Thyroid gland (tissue), 4 donors: ENCODE data around the gene CRISPLD2. TPM values are rescaled to one million over a fixed set of nuclear protein-coding genes. Genes with fewer than 3 reads are reported as not detected.

Experiments used
- DNase-seq, 2 donors: peaks; one replicate each; pipeline ENCODE4 v3.0.0-alpha.2; 2019
- H3K27ac ChIP-seq, 3 donors: fragments of 200-600 bp; sonication (generic); 1 replicate in 2 of 3; 2 replicates in 1 of 3; pipeline ENCODE4 v1.5.1; 2016 to 2019; ENCODE audit warnings: mild to moderate bottlenecking in 1 of 3, moderate library complexity in 1 of 3
- H3K27me3 ChIP-seq: fragments of 200-600 bp; sonication (generic); one replicate; pipeline ENCODE4 v1.5.1; 2019
- H3K36me3 ChIP-seq, 2 donors: fragments of 200-600 bp; sonication (generic); one replicate each; pipeline ENCODE4 v1.5.1; 2016 to 2019
- H3K4me1 ChIP-seq, 2 donors: fragments of 200-600 bp; sonication (generic); one replicate each; pipeline ENCODE4 v1.5.1; 2017 to 2019
- H3K4me3 ChIP-seq, 3 donors: fragments of 200-600 bp; sonication (generic); replicated peaks in 1 of 3; 1 replicate in 2 of 3; 2 replicates in 1 of 3; pipeline ENCODE4 v1.5.1; 2016; ENCODE audit warnings: mild to moderate bottlenecking in 1 of 3
- H3K9me3 ChIP-seq: fragments of 200-600 bp; sonication (generic); one replicate; pipeline ENCODE4 v1.5.1; 2017
- POLR2A ChIP-seq, 2 donors: fragments of 450-650 bp; IDR thresholded peaks; one replicate each; pipeline ENCODE4 v1.6.1; 2017; ENCODE audit warnings: antibody characterized with exemption in 2 of 2, mild to moderate bottlenecking in 2 of 2, moderate library complexity in 1 of 2
- WGBS, 2 donors: methylation state at CpG; one replicate each; pipeline ENCODE4 v1.1.5; 2017; 5-methylcytosine and 5-hydroxymethylcytosine counted together
- intact Hi-C: fragments of 100-400 bp; cut with DNase I; formaldehyde crosslinking; loops from one replicate; pipeline ENCODE4 v1.15.1; 2023
- total RNA-seq, 4 donors: library from RNA; depleted of rRNA; stranded (reverse); fragments of >200 nt; gene quantifications; one replicate each; pipeline ENCODE4 v1.2.3, GENCODE V29; 2016
- TF ChIP-seq, protein P1 (sequence below), 6 experiments: fragments of 200-600 bp in 3 of 6; fragments of 450-650 bp in 3 of 6; sonication (generic) in 3 of 6; IDR thresholded peaks; one replicate each; pipeline ENCODE4 v1.5.1; 2016 to 2019; ENCODE audit warnings: antibody characterized with exemption in 6 of 6, mild to moderate bottlenecking in 2 of 6, inconsistent platforms in 1 of 6, moderate library complexity in 1 of 6

CRISPLD2 gene
- total RNA-seq, 4 donors from 2014 or later: 48.0 to 261 (median 108) TPM

DNA sequence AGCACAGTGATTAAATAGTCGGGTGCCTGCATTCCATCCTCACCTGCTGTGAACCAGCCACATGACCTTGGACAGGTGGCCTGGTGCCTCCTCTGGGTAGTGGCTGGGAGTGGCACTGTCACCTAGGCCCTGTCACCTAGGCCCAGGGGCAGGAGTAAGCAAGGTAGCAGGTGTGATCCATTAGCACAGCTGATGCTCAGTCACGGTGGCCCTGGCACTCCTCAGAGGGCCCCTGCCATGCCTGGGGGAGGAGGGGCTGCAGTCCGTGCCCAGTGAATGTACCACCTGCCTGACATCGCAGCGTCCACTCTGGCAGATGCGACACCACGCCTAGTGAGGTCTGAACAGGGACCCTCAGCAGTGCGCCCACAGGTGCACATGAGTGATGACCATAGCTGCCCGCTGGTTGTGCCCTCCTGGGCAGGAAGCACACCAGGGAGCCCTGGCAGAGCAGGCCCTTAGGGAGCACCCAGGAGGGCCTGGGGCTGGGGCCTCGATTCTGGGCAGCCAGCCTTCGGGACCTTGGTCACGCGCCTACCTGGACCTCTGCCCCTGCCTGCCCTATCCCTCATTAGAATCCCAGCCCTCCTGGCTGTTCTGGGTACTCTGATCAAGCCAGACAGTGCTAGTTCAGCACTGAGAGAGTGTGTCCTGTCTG, 33.1 kb upstream of the CRISPLD2 start:
- Histone ChIP-seq H3K4me3 (no peak overlapping the region), H3K27me3 (no peaks in the 10 kb centered on the region), H3K9me3 (no peaks in the 10 kb centered on the region), H3K36me3 (no peaks in the 10 kb centered on the region), H3K27ac (peak overlapping the region in 2 of 3 donors; percentile 2 to 32), H3K4me1 (peaks cover 17 to 29% of the 10 kb centered on the region in 2 donors)
- TF ChIP-seq POLR2A (IDR thresholded peaks at IDR 0.05): no peak
- TF ChIP-seq, protein P1, sequence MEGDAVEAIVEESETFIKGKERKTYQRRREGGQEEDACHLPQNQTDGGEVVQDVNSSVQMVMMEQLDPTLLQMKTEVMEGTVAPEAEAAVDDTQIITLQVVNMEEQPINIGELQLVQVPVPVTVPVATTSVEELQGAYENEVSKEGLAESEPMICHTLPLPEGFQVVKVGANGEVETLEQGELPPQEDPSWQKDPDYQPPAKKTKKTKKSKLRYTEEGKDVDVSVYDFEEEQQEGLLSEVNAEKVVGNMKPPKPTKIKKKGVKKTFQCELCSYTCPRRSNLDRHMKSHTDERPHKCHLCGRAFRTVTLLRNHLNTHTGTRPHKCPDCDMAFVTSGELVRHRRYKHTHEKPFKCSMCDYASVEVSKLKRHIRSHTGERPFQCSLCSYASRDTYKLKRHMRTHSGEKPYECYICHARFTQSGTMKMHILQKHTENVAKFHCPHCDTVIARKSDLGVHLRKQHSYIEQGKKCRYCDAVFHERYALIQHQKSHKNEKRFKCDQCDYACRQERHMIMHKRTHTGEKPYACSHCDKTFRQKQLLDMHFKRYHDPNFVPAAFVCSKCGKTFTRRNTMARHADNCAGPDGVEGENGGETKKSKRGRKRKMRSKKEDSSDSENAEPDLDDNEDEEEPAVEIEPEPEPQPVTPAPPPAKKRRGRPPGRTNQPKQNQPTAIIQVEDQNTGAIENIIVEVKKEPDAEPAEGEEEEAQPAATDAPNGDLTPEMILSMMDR (IDR thresholded peaks at IDR 0.05): no peak
- intact Hi-C loops: no loop called here
- 49 to 66% methylated on average over 7 to 11 of the region's 13 CpGs for WGBS, 2 donors
- DNase-seq: peak; percentile 23 to 59

DNA sequence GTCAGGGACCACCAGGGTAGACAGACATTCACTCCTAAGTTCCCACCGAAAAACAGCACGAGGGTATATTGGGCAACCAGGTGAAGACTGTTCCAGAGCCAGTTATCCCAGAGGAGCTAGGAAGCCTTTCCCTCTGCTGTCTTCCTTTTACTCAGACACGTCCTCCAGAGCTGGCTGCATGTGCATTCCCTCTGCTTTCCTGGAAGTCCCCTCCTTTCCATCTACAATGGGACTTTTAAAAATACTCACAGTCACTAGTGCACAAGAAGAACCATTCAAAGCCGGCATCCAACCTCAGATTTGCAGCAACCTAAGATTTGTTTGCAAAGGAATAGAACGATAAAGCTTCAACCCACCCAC, 32.5 kb upstream of the CRISPLD2 start:
- Histone ChIP-seq H3K27me3 (no peaks in the 10 kb centered on the region), H3K36me3 (no peaks in the 10 kb centered on the region), H3K27ac (peak overlapping the region in 1 of 3 donors; percentile 2), H3K4me3 (no peak overlapping the region), H3K9me3 (no peaks in the 10 kb centered on the region), H3K4me1 (peaks cover 17 to 29% of the 10 kb centered on the region in 2 donors)
- WGBS, 2 donors: 31 to 55% methylated on average over 5 of the region's 5 CpGs
- TF ChIP-seq, protein P1 (IDR thresholded peaks at IDR 0.05): no peak
- TF ChIP-seq POLR2A (IDR thresholded peaks at IDR 0.05): no peak
- no peak for DNase-seq
- intact Hi-C loops: no loop called here

DNA sequence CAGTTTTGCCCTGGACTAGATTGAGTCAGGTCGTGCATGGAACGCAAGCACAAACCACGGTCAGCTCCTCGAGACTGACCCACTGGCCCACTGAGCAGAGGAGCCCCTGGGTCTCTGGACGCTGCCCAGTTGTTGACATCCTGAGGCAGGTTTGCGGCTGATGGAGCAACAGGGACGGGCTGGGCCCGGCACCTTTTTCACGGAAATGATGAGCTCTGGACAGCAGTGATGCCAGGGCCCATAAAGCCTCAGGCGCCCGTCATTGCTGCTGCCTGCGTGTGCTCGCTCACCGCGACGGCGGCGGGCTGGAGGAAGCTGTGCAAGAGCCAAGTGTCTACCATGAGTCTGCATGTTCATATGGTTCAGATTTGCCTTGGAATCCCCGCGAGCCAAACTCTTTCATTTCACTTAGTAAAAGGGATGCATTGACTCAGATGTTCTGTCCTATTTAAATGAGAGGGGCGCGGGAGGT, 30.8 kb upstream of the CRISPLD2 start:
- intact Hi-C loops: no loop called here
- Histone ChIP-seq H3K27ac (no peak overlapping the region), H3K27me3 (no peaks in the 10 kb centered on the region), H3K4me3 (no peak overlapping the region), H3K4me1 (peaks cover 17 to 29% of the 10 kb centered on the region in 2 donors), H3K36me3 (no peaks in the 10 kb centered on the region), H3K9me3 (no peaks in the 10 kb centered on the region)
- no peak for DNase-seq
- no peak for TF ChIP-seq POLR2A (IDR thresholded peaks at IDR 0.05)
- TF ChIP-seq, protein P1 (IDR thresholded peaks at IDR 0.05): no peak
- WGBS, 2 donors: 91 to 95% methylated on average over 22 of the region's 22 CpGs

DNA sequence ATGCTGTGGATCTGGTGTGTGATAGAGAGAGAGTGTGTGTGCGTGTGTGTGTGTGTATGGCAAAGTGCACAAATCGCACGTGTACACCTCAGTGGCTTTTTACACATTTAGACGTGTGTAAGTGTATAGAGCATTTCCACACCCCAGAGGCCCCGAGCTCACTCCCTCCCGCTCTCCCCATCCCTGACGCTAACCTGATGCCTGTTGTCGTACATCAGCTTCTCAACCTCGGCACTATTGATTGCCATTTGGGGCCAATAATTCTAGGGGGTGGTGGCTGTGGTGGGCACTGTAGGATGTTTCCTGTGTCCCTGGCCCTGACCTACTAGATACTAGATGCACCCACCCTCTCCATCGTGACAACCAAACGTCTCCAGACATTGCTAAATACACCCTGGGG, 30.4 kb upstream of the CRISPLD2 start:
- H3K4me3 ChIP-seq: no peak overlapping the region
- no peaks in the 10 kb centered on the region for H3K27me3 ChIP-seq
- no peak for DNase-seq
- H3K9me3 ChIP-seq: no peaks in the 10 kb centered on the region
- WGBS, 2 donors: 85 to 94% methylated on average over 11 of the region's 11 CpGs
- H3K36me3 ChIP-seq: no peaks in the 10 kb centered on the region
- intact Hi-C loops: no loop called here
- no peak for TF ChIP-seq POLR2A (IDR thresholded peaks at IDR 0.05)
- TF ChIP-seq, protein P1 (IDR thresholded peaks at IDR 0.05): no peak
- no peak overlapping the region for H3K27ac ChIP-seq
- peaks cover 17 to 29% of the 10 kb centered on the region in 2 donors for H3K4me1 ChIP-seq

DNA sequence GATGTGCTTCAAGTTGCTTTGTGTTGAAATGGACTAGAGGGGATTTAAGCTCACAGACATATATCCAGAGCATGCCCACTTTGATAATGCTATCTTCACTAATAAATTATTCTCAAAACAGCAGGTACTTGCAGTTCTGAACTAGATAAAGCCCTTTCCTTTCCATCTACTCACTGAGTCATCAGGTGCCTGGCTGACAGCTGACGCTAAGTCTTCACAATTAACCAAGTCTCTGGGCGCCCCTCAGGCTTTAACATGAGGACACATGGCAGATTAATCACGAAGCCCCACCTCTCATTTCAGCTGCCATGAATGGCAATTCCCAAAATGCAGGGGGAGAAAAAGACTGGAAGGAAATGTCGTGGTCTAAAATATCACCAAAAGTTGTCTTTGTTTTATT, 29.5 kb upstream of the CRISPLD2 start:
- no peak for DNase-seq
- TF ChIP-seq POLR2A (IDR thresholded peaks at IDR 0.05): no peak
- TF ChIP-seq, protein P1 (IDR thresholded peaks at IDR 0.05): no peak
- 96 to 97% methylated on average over 4 of the region's 4 CpGs for WGBS, 2 donors
- Histone ChIP-seq H3K27me3 (no peaks in the 10 kb centered on the region), H3K9me3 (no peaks in the 10 kb centered on the region), H3K36me3 (no peaks in the 10 kb centered on the region), H3K4me3 (no peak overlapping the region), H3K4me1 (peaks cover 15 to 21% of the 10 kb centered on the region in 2 donors), H3K27ac (no peak overlapping the region)
- intact Hi-C loops: no loop called here
